NCI-H2196 (cell line): Measurements from ENCODE around the gene RAB3C.

Experiments used
- DNase-seq: peaks from one replicate; lab custom pipeline; 2025; ENCODE audit not compliant: unreplicated experiment; lab: John Stamatoyannopoulos, UW

RAB3C gene

GRCh38 chr5:58765058-58765457 lies 182.2 kb downstream of the RAB3C start:
- no peak for DNase-seq

GRCh38 chr5:58767104-58767503 lies 184.2 kb downstream of the RAB3C start:
- DNase-seq, result no peak

GRCh38 chr5:58770136-58770535 lies 187.3 kb downstream of the RAB3C start:
- DNase-seq, result no peak

GRCh38 chr5:58771796-58772195 lies 188.9 kb downstream of the RAB3C start:
- no peak for DNase-seq

- DNase-seq, result no peak
Measured at GRCh38 chr5:58773744-58774441, 191.0 kb downstream of the RAB3C start.

- no peak for DNase-seq
Measured at GRCh38 chr5:58774937-58775336, 192.1 kb downstream of the RAB3C start.

- no peak for DNase-seq
Measured at GRCh38 chr5:58775701-58776262, 192.9 kb downstream of the RAB3C start.

GRCh38 chr5:58776559-58776958 lies 193.7 kb downstream of the RAB3C start:
- DNase-seq, result no peak

- no peak for DNase-seq
Measured at GRCh38 chr5:58778888-58779287, 196.0 kb downstream of the RAB3C start.

- DNase-seq, result no peak
Measured at GRCh38 chr5:58786035-58786434, 203.2 kb downstream of the RAB3C start.

- no peak for DNase-seq
Measured at GRCh38 chr5:58786711-58787303, 203.9 kb downstream of the RAB3C start.

GRCh38 chr5:58787987-58788386 lies 205.1 kb downstream of the RAB3C start:
- DNase-seq, result no peak

- no peak for DNase-seq
Measured at GRCh38 chr5:58793888-58794657, 211.2 kb downstream of the RAB3C start.

- DNase-seq, result no peak
Measured at GRCh38 chr5:58794875-58795274, 212.0 kb downstream of the RAB3C start.

GRCh38 chr5:58795327-58795726 lies 212.5 kb downstream of the RAB3C start:
- no peak for DNase-seq

GRCh38 chr5:58797021-58797420 lies 214.1 kb downstream of the RAB3C start:
- DNase-seq, result no peak

- no peak for DNase-seq
Measured at GRCh38 chr5:58800356-58800755, 217.5 kb downstream of the RAB3C start.

- DNase-seq, result no peak
Measured at GRCh38 chr5:58800861-58801540, 218.1 kb downstream of the RAB3C start.

GRCh38 chr5:58803056-58803455 lies 220.2 kb downstream of the RAB3C start:
- no peak for DNase-seq

- DNase-seq, result no peak
Measured at GRCh38 chr5:58804291-58804690, 221.4 kb downstream of the RAB3C start.

GRCh38 chr5:58810086-58810485 lies 227.2 kb downstream of the RAB3C start:
- DNase-seq, result no peak
